Kidney (tissue), 14 donors: ENCODE data around the gene ADORA3. TPM values are rescaled to one million over a fixed set of nuclear protein-coding genes. Genes with fewer than 3 reads are reported as not detected.

Experiments
- DNase-seq, 5 donors: peaks; one replicate each; pipeline ENCODE4 v3.0.0-alpha.2; 2013 to 2020
- FAIRE-seq: peaks from 2 replicates; lab custom pipeline; 2012; peaks lifted over from hg19 to GRCh38; lab: Jason Lieb, UNC
- H3K27ac ChIP-seq, 2 donors: one replicate each; pipeline ENCODE4 v1.7.0; 2013; ENCODE audit warnings: low read depth in 2 of 2, low read length in 2 of 2, inconsistent platforms in 1 of 2
- H3K27me3 ChIP-seq: one replicate; pipeline ENCODE4 v1.7.1; 2013; ENCODE audit warnings: low read length, inconsistent platforms; ENCODE audit not compliant: control insufficient read depth, insufficient read depth
- H3K36me3 ChIP-seq, 3 donors: one replicate each; pipeline versions ENCODE4 v1.7.0 to v1.7.1; 2013; ENCODE audit warnings: low read length in 3 of 3, control low read depth in 1 of 3, inconsistent platforms in 1 of 3; ENCODE audit not compliant: insufficient read depth in 3 of 3, control insufficient read depth in 2 of 3
- H3K4me1 ChIP-seq, 3 donors: one replicate each; pipeline versions ENCODE4 v1.7.0 to v1.7.1; 2013; ENCODE audit warnings: low read length in 3 of 3, inconsistent platforms in 1 of 3, low read depth in 1 of 3; ENCODE audit not compliant: control insufficient read depth in 2 of 3, insufficient read depth in 2 of 3
- H3K4me3 ChIP-seq, 3 donors: one replicate each; pipeline versions ENCODE4 v1.7.0 to v1.8.1; 2013; ENCODE audit warnings: low read length in 3 of 3, control low read depth in 1 of 3, inconsistent platforms in 1 of 3
- H3K9ac ChIP-seq, 3 donors: one replicate each; pipeline versions ENCODE4 v1.7.0 to v1.7.1; 2013; ENCODE audit warnings: low read length in 3 of 3, control low read depth in 1 of 3, inconsistent platforms in 1 of 3
- H3K9me3 ChIP-seq, 3 donors: one replicate each; pipeline versions ENCODE4 v1.7.0 to v1.7.1; 2013; ENCODE audit warnings: low read length in 3 of 3, control low read depth in 1 of 3, inconsistent platforms in 1 of 3; ENCODE audit not compliant: control insufficient read depth in 2 of 3, insufficient read depth in 1 of 3
- intact Hi-C: fragments of 100-400 bp; cut with DNase I; formaldehyde crosslinking; loops from one replicate; pipeline ENCODE4 v1.11.1; 2022
- polyA plus RNA-seq: library from polyadenylated mRNA; stranded (reverse); fragments of 350-450 nt; fragmentation: Illumina TruSeq; extraction: RNeasy Lipid Tissue Mini Kit (QIAGEN cat#74804); gene quantifications from one replicate; pipeline ENCODE4 v1.2.3, GENCODE V29; 2014; ENCODE audit warnings: low read depth, low replicate concordance; ENCODE audit not compliant: insufficient read depth
- total RNA-seq: library from RNA; stranded (reverse); fragmentation: NEBNext Ultra II Directional; extraction: Animal tissue kit (Norgen Biotek cat#: 25700); gene quantifications from one replicate; pipeline ENCODE4 v1.2.1, GENCODE V29; 2021
- TF ChIP-seq, protein P1 (sequence below): IDR thresholded peaks from 3 replicates; pipeline ENCODE4 v1.5.1; 2012; ENCODE audit warnings: mild to moderate bottlenecking, moderate library complexity, borderline replicate concordance; ENCODE audit not compliant: insufficient read depth; ENCODE audit errors: extremely low read depth
- donor health status: control.
- donor health status: control.
- donor health status: control.
- donor health status: control.
- donor health status: control.
- donor health status: DM: yes; HTN: yes; CAD: no.
- donor health status: Normal renal cell carcinoma (clear cell type).

The ADORA3 gene
- total and polyA plus RNA-seq, 2 donors from 2014 or later, result 3.1 to 10.8 TPM

DNA sequence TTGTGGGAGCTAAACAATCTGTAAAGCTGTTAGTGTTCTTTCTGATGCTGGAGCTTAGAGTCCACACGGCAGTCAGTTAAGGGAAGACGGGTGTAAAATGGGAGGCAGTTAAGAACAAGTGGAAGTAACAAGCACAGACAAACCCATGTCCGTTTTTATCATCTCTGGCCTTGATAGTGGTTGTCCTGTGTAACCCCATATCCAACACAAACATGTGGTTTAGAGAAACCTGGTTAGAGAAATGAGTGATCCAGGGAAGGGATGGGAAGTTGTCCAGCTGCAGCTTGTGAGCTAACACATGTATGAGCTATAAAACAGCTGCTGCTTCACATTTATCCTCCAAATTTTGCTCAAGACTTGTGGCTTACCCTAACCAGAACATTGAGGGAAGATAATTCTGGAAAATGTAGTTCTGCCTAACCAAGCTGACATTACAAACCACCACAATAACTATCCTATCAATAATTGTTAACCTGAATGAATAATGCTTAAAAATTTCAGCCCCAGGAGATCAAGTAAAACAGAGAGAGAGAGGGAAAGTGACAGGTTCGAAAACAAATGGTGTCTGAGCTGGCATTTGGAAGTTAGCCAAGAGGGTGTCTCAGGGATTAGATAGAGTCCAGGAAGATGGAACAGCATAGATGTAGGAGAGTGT is 40.3 kb downstream of the ADORA3 start:
- DNase-seq (no peak), FAIRE-seq (no peak)
- Histone ChIP-seq H3K9me3 (no peaks in the 10 kb centered on the region), H3K9ac (no peak overlapping the region), H3K36me3 (peaks cover 4 to 31% (median 12%) of the 10 kb centered on the region in 3 donors), H3K27me3 (no peaks in the 10 kb centered on the region), H3K4me1 (no peaks in the 10 kb centered on the region), H3K4me3 (no peak overlapping the region), H3K27ac (no peak overlapping the region)
- TF ChIP-seq, protein P1, sequence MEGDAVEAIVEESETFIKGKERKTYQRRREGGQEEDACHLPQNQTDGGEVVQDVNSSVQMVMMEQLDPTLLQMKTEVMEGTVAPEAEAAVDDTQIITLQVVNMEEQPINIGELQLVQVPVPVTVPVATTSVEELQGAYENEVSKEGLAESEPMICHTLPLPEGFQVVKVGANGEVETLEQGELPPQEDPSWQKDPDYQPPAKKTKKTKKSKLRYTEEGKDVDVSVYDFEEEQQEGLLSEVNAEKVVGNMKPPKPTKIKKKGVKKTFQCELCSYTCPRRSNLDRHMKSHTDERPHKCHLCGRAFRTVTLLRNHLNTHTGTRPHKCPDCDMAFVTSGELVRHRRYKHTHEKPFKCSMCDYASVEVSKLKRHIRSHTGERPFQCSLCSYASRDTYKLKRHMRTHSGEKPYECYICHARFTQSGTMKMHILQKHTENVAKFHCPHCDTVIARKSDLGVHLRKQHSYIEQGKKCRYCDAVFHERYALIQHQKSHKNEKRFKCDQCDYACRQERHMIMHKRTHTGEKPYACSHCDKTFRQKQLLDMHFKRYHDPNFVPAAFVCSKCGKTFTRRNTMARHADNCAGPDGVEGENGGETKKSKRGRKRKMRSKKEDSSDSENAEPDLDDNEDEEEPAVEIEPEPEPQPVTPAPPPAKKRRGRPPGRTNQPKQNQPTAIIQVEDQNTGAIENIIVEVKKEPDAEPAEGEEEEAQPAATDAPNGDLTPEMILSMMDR, result no peak
- intact Hi-C loops, result no loop called here

GRCh38 chr1:111462370-111463028 is 40.9 kb downstream of the ADORA3 start:
- Histone ChIP-seq H3K36me3 (peaks cover 4 to 36% (median 13%) of the 10 kb centered on the region in 3 donors), H3K9me3 (no peaks in the 10 kb centered on the region), H3K9ac (no peak overlapping the region), H3K4me1 (no peaks in the 10 kb centered on the region), H3K27me3 (no peaks in the 10 kb centered on the region), H3K4me3 (no peak overlapping the region), H3K27ac (no peak overlapping the region)
- no peak for DNase-seq
- no peak for FAIRE-seq
- intact Hi-C loops, result no loop called here
- TF ChIP-seq, protein P1, result no peak

DNA sequence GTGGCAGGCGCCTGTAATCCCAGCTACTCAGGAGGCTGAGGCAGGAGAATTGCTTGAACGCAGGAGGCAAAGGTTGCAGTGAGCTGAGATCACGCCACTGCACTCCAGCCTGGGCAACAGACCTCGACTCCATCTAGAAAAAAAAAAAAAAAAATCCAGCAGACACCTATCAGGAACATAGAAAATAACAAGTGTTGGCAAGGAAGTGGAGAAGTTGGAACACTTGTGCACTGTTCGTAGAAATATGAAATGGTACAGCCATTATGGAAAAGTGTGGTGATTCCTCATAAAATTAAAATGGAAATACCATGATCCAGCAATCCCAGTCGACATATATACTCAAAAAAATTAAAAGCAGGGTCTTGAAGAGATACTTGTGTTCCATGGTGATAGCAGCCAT is 41.7 kb downstream of the ADORA3 start:
- Histone ChIP-seq H3K27me3 (no peaks in the 10 kb centered on the region), H3K36me3 (peaks cover 8 to 44% (median 20%) of the 10 kb centered on the region in 3 donors), H3K4me3 (no peak overlapping the region), H3K27ac (no peak overlapping the region), H3K4me1 (no peaks in the 10 kb centered on the region), H3K9me3 (no peaks in the 10 kb centered on the region), H3K9ac (no peak overlapping the region)
- no peak for DNase-seq
- no peak for FAIRE-seq
- intact Hi-C loops, result no loop called here
- TF ChIP-seq, protein P1, result no peak
